H1 (cell line): Measurements from ENCODE around the gene ZNF334. TPM values are rescaled to one million over a fixed set of nuclear protein-coding genes. Genes with fewer than 3 reads are reported as not detected.

Experiments
- BCL11A ChIP-seq, 2 experiments: IDR thresholded peaks; one replicate each; pipeline ENCODE4 v1.6.1; 2011; ENCODE audit warnings: low read depth in 2 of 2, low read length in 2 of 2, mild to moderate bottlenecking in 2 of 2
- NANOG ChIP-seq: IDR thresholded peaks from 2 replicates; pipeline ENCODE4 v1.6.1; 2011; ENCODE audit warnings: low read length, low read depth, mild to moderate bottlenecking, inconsistent platforms; ENCODE audit not compliant: insufficient read depth, poor library complexity, severe bottlenecking
- SP4 ChIP-seq: IDR thresholded peaks from 2 replicates; pipeline ENCODE4 v1.6.1; 2012; ENCODE audit warnings: low read length, inconsistent platforms
- SUZ12 ChIP-seq: fragments of 200-600 bp; sonication (generic); IDR thresholded peaks from 2 replicates; pipeline ENCODE4 v1.6.1; 2012; ENCODE audit warnings: mild to moderate bottlenecking, inconsistent platforms, low read length, moderate library complexity, mixed read lengths
- USF2 ChIP-seq: IDR thresholded peaks from 2 replicates; pipeline ENCODE4 v1.6.1; 2011; ENCODE audit warnings: low read length, improper control_type of control experiment
- polyA plus RNA-seq, 7 experiments: library from polyadenylated mRNA; depleted of rRNA in 3 of 7; stranded (reverse) in 5 of 7; unstranded in 2 of 7; fragments of >200 nt in 5 of 7; fragments of 200-250 nt in 2 of 7; gene quantifications; 1 replicate in 5 of 7; 2 replicates in 1 of 7; 4 replicates in 1 of 7; pipeline versions ENCODE4 v1.2.1 to v1.2.3, GENCODE V29; 2011 to 2013; ENCODE audit warnings: missing spikeins in 2 of 7, mixed read lengths in 2 of 7
- total RNA-seq: library from RNA; stranded (reverse); fragmentation: NEBNext Ultra II Directional; extraction: Animal tissue kit (Norgen Biotek cat#: 25700); gene quantifications from 2 replicates; pipeline ENCODE4 v1.2.1, GENCODE V29; 2021
- TF ChIP-seq, protein P1 (sequence below): IDR thresholded peaks from 2 replicates; pipeline ENCODE4 v1.6.1; 2012; ENCODE audit warnings: inconsistent platforms

Gene ZNF334
- total and polyA plus RNA-seq, 2 of the 8 experiments (the other 6 are each of a cell fraction or from before 2014, with no cell fraction given), result 8.8 to 17.8 TPM

DNA sequence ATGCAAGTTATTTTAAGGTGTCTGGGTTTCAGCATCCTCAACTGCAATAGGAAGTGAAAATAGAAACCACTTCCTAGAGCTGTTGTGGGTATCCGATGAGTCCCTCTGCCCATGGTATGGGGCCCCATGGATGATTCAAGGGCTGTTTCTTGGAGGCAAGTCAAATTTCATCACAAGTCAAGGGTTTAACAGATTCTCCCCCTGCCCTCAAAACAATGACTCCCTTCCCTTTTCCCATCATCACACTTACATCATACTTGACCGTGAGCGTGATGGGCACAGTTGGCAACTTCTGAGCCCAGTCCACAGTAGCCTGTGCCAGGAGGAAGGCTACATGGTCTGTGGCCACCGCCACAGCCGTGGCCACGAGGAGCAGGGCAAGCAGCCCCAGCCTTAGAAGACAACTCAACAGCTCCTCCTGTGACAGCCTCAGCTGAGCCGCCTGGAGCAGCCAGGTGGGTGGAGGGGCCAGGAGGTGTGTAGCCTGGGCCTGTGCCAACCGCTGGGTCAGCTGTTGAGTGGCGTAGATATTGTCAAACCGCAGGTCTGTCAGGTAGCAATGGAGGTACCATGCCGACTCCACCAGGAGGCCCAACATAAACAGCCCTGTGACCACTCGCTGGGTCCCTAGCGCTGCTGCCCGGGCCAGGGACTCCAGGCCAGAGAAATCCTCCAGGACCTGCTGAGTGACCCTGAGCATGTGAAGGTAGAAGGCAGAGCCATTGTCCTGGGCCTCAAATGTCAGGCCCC lies 31.9 kb upstream of the ZNF334 start (continued):
- TF ChIP-seq USF2 (no peak), SUZ12 (no peak), NANOG (no peak), BCL11A (IDR thresholded peaks at IDR 0.05; ENCODE audit: low read depth in 2 of 2, low read length in 2 of 2) (no peak), SP4 (no peak)
- TF ChIP-seq, protein P1, sequence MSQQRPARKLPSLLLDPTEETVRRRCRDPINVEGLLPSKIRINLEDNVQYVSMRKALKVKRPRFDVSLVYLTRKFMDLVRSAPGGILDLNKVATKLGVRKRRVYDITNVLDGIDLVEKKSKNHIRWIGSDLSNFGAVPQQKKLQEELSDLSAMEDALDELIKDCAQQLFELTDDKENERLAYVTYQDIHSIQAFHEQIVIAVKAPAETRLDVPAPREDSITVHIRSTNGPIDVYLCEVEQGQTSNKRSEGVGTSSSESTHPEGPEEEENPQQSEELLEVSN, result no peak
- TF ChIP-seq, all 59 proteins: peak for 0
